Measurements from ENCODE around the gene HPS4.

DNA sequence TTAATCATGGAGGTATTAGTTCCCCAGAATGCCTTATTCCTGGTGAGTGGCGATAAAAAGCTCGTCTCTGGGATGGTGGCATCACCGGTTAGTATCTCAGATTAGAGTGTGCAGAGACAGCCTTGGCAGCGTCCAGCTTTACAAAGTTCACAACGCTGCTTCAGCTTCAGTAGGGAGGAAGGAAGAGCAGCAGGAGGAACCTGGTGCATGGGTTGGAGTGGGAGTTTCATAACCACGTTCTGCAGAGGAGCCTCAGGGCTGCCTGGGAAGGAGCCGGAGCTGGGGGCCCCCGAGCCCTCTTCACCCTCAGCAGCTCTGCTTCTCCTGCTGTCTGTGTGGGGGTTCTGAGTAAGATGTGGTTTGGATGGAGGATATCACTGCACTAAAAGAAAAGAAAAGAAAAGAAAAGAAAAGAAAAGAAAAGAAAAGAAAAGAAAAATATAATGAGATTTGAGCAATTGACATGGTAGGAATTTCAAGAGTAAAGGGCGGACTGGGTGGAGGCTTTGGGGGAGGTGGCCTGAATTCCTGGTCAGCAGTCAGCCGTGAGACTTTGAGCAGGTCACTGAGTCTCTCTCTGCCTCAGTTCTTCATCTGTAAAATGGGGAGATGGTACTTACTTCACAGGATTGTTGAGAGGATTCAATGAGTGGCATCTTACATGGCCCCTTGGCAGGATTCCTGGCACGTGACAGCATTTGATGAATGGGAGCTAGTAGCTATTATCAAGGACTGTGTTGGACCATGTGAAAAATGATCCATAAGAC, 48.1 kb downstream of the HPS4 start:
- TF ChIP-seq, protein P1, sequence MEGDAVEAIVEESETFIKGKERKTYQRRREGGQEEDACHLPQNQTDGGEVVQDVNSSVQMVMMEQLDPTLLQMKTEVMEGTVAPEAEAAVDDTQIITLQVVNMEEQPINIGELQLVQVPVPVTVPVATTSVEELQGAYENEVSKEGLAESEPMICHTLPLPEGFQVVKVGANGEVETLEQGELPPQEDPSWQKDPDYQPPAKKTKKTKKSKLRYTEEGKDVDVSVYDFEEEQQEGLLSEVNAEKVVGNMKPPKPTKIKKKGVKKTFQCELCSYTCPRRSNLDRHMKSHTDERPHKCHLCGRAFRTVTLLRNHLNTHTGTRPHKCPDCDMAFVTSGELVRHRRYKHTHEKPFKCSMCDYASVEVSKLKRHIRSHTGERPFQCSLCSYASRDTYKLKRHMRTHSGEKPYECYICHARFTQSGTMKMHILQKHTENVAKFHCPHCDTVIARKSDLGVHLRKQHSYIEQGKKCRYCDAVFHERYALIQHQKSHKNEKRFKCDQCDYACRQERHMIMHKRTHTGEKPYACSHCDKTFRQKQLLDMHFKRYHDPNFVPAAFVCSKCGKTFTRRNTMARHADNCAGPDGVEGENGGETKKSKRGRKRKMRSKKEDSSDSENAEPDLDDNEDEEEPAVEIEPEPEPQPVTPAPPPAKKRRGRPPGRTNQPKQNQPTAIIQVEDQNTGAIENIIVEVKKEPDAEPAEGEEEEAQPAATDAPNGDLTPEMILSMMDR (IDR thresholded peaks at IDR 0.05) = no peak
- TF ChIP-seq EZH2phosphoT487 (IDR thresholded peaks at IDR 0.05; ENCODE audit: borderline replicate concordance, low read depth) = no peak
- TF ChIP-seq EP300 (IDR thresholded peaks at IDR 0.05; ENCODE audit: borderline replicate concordance in 1 of 2, low read depth in 1 of 2, low read length in 1 of 2) = no peak
- no peak for TF ChIP-seq FOXJ3 (CRISPR knock-in tag; IDR thresholded peaks at IDR 0.05)
- TF ChIP-seq JUND (IDR thresholded peaks at IDR 0.05) = no peak
- TF ChIP-seq FOXM1 (IDR thresholded peaks at IDR 0.05; ENCODE audit: low read depth) = no peak
- TF ChIP-seq POLR2AphosphoS5 (IDR thresholded peaks at IDR 0.05; ENCODE audit: low read depth, low read length) = no peak
- no peak for TF ChIP-seq CHD2 (IDR thresholded peaks at IDR 0.05; ENCODE audit: low read length, partially characterized antibody)
- TF ChIP-seq MAX (IDR thresholded peaks at IDR 0.05; ENCODE audit: low read depth) = no peak
- TF ChIP-seq TAF1 (IDR thresholded peaks at IDR 0.05; ENCODE audit: borderline replicate concordance, low read depth, low read length) = no peak
- TF ChIP-seq RAD21 (IDR thresholded peaks at IDR 0.05; ENCODE audit: low read length) = no peak
- TF ChIP-seq TEAD4 (IDR thresholded peaks at IDR 0.05; ENCODE audit: borderline replicate concordance, insufficient read depth) = no peak
- TF ChIP-seq, protein P2, sequence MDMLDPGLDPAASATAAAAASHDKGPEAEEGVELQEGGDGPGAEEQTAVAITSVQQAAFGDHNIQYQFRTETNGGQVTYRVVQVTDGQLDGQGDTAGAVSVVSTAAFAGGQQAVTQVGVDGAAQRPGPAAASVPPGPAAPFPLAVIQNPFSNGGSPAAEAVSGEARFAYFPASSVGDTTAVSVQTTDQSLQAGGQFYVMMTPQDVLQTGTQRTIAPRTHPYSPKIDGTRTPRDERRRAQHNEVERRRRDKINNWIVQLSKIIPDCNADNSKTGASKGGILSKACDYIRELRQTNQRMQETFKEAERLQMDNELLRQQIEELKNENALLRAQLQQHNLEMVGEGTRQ (IDR thresholded peaks at IDR 0.05; ENCODE audit: borderline replicate concordance, low read depth, low read length) = no peak

Measured in SK-N-SH (cell line).